ENCODE results near the gene PHAX.

- TF ChIP-seq CTCF (IDR thresholded peaks at IDR 0.05) (no peak), ZFX (IDR thresholded peaks at IDR 0.05; ENCODE audit: borderline replicate concordance) (no peak)
Measured at GRCh38 chr5:126675338-126675737, 74.6 kb downstream of the PHAX start.
